SHP77 (cell line): ENCODE results near the gene AFAP1L2.

ENCODE experiments used
- DNase-seq, 2 experiments: peaks; one replicate each; lab custom pipeline; 2025; lab: John Stamatoyannopoulos, UW

Gene AFAP1L2

DNA sequence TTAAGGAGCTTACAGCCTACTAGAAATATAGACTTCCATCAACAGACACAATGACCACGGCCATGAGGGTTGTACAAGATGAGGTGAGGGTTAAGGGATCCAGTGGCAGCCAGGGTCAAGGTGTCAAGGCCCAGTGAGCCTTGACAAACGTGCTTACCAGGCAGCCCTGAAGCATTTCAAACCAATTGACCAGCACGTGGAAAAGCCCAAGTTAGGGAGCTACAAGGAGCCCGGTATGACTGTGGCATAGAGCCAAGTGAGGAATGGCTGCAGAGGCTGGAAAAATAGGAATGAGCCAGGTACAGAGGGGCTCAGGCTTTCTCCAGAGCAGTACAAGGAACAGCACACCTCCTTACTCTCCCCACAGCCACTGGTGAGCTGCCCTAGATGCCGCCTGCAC is 12.7 kb downstream of the AFAP1L2 start:
- DNase-seq: no peak

DNA sequence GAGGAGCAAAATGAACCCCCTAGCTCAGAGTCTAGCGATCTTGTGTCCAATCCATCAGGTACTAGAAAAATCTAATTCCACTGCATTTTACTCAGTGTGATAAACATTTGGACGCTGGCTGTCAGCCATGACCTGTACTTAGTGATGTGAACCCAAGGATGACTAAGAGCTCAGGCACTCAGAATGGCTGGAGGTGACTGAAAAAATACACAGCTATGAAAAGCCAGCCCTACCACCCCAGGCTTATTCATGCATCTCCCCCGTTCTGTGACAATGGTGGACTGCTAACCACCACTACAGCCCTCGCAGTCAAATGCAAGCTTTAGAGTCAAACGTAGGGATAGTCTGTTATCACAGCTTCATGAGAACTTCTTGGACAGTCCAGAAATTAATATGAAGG is 14.9 kb downstream of the AFAP1L2 start:
- no peak for DNase-seq

DNA sequence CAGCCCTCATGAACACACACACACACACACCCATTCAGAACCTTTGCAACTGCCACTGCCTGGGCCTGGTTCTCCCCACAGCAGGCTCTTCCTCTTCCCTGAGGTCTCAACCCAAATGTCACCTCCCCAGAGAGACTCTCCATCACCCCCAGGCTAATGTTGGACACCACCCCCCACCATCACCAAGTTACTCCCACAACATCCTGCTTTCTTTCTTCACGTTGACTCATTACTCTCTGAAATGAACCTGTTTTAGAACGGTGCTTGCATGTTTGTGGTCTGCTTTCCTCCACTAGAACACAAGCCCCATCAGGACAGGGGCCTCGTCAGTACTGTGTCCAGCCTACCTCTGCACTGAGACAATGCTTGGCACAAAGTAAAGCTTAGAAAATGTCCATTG is 16.0 kb downstream of the AFAP1L2 start:
- no peak for DNase-seq

DNA sequence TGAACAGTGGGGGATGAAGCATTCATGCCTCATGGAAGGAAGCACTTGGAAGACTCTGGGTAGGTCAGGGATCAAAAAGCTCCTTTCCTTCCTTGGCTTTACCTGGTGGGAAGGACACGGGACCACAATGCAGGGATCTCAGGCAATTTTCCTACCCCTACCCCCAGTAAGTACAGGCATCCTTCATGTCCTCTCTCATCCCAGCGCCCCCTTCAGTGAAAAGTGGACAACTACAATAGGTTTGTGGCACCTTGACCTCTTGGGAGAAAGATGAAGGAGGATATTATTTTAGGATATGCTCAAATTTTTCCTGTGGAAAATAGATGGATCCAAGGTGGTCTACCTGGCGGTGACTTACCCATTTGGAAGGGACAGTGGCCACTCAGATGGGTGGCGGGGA is 16.5 kb downstream of the AFAP1L2 start:
- no peak for DNase-seq

DNA sequence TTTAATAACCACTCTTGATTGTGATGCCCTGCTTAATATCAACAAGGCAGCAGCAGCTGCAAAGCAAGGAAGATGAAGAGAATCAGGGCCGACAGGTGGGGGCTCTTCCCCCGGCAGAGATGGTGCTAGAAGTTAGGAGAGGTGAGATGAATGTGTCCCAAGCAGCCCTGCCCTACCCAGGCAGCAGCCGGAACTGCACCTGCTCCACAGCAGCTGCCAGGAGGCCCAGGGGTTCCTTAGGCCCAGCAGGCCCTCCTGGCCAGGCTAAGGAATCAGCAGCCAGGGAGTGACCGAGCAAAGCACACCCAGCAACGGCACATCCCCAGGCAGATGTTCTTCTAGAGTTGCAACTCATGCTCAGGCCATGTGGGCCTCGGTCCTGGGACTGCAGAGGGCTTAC is 17.9 kb downstream of the AFAP1L2 start:
- peak in 1 of 2 experiments; percentile 5 for DNase-seq

DNA sequence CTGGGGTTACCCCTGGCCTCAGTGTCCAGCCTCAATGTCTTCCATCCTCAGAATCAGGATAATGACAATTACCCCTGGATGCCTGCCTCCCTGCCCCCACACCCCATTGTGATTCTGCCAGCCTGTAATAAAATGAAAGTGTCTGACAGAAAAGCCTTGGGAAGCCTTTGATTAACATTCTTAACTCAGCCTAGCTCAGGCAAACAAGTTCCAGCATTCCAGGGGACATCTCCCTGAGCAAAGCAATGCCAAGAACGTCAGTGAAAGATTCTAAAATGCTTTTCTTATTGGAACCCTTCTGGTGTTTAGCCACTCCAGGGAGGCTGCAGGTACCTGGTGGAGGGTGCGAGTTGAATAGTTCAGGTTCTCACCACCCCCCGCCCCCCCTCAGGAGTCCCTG is 18.7 kb downstream of the AFAP1L2 start:
- DNase-seq: no peak

DNA sequence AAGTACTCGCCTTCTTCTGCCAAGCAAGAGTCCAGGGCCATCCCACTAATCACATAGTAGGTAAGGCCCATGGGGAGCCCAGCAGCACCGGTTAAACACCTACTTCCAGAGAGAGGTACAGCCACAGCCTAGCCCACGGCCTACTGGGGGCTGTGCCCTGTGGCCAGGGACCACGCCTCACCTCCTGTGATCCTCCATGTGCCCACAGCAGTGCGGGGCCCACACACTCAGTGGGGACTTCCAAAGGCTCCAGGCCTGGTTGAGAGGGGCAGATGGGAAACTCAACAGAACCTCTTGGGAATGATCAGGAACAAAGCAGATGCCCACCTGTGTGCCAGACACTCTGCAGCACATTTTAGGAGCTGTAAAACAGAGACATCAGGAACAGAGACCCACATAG is 19.7 kb downstream of the AFAP1L2 start:
- no peak for DNase-seq

DNA sequence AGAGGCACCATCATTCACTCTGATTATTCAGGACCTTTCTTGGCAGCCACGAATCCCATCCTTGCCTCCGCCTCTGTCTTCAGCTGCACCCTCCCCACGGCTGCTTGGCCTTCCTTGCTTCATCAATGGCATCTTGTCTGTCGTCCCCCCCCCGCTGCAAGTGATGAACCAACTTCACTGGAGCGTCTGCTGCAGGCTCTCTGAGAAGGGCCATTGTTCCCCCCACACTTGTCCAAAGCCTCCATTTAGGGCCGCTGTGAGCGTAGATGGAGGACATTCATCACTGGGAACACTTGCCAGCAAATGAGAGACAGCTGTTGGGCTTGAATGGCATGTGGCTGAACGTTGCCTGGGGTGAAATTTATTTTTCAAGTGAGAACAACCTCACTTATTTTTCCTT is 20.1 kb downstream of the AFAP1L2 start:
- DNase-seq: no peak

DNA sequence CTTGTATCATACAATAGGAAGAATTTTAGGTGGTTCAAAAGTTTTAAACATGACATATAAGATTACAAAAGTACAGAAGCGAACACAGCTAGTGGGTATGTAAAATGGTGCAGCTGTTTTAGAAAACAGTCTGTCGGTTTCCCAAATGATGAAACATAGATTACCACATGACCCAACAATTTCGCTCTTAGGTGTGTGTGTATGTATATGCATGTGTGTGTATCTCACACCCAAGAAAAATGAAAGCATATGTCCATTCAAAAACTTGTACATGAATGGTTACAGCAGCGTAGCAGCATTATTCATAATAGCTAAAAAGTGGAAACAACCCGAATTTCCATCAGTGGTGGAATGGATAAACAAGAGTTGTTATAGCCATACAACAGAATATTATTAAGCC is 23.5 kb downstream of the AFAP1L2 start:
- no peak for DNase-seq

DNA sequence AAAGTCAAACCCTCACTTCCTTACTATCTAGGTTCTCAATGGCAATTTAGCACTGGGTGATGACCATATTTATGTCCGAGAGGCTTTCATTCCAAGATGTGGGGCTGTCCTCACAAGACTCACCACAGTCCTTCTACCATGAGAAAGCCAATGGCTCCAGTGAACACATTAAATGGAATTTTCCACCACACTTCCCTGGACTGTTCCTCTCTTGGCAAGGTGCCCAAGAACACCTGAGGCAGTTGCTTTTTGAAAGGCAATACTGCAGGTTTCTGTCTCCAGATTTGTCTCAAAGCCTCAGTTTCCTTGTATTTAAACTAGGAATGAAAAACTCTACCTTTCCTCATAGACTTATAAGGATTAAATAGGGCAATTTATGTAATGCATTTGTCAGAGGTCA is 24.2 kb downstream of the AFAP1L2 start:
- DNase-seq: no peak

DNA sequence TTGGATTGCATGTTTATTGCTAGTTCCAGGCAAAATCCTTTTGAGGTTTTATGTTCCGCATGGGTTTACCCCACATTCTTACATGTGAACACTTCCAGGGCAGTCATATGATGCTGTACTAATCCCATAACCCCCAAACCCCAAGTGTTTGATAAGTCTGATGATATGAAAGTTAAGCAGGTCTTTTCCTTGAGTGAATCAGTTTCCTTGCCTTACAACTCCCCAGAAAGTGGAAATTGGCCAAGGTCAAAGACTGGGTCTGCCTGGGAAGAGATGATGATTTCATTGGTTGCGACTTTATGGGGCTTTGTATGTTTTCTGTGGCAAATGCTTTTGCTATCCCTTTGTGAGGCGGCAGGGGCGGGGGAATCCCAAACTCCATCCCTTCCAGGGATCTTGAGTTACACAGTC is 24.7 kb downstream of the AFAP1L2 start:
- DNase-seq: no peak

DNA sequence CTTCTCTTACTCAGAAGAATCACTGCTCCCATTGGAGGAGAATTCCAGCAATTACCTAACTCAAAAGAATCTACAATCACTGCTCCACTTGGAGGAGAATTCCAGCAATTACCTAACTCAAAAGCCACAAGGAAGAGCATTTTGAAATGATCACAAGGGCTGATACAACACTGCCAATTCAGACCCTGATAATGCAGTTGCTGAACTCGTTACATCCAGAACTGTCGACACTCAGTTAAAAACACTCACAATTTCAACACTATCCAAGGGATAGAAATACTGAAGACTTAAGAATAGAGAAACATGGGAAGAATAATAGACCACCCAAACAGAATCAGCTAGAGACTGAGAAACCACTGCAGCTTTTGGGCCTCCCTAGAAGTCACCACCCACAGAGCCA is 27.8 kb downstream of the AFAP1L2 start:
- no peak for DNase-seq

DNA sequence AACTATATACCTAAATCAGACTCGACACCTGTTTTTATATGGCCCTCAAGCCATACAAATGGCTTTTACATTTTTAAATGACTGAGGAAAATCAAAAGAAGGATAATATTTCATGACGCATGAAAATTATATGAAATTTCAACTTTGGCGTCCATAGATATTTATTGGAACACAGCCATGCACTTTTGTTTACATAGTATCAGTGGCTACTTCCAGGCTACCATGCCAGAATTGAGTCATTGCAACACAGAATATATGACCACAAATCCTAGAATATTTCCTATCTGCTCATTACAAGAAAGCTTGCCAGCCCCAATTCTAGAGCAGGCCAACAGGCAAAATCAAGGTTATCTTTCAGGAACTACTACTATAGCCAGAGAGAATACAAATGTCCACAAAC is 29.3 kb downstream of the AFAP1L2 start:
- DNase-seq: no peak

DNA sequence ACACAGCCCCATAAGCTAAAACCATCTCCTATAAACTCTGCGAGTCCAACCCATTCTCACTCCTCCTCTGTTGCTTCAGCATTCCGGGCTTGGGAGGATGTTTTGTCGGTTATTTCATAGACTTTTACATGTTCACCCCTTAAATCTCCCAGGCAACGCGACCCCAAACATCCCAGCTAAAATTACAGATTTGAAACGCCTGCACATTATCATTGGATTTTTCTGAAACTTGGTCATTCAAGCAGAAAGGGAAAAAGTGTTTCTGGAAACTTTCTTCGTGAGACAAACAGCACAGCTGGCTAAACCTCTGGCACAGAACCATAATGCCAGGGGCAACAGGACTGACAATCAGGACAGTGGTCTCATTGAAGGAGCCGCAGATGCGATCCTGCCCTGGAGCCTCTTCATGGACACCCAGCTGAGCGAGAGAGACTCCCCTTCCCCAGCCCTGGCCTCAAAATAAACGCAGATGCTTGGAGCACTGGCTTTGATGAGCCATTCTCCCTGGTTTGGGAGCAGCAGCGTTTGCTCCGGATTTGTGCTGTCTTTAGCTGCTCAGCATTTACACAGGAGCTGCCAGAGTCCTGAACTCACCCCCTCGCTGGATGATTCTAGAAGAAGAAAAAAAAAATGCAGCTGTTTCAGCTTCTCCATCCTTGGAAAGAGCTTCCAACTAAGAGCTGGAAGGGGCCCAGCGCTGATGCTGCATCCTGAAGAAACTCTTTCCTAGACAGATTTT is 30.1 kb downstream of the AFAP1L2 start:
- DNase-seq: no peak

DNA sequence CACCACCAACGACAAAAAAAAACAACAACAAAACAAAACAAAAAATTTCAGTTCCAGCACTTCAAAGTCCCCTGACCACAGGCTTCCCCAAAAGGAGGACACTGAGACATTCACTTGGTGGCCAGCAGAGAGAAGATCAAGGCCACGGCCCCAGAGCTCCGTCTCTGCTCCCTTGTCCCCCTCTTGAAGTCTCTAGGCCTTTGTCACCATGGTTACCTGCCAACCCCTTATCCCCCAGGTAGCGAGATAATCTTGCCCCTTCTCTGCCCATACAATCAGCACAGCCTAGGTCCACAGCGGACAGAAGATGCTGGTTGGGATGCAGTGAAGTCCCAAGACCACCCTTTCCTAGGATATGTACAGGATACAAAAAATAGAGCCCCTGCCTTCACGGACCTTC is 30.7 kb downstream of the AFAP1L2 start:
- DNase-seq: no peak

DNA sequence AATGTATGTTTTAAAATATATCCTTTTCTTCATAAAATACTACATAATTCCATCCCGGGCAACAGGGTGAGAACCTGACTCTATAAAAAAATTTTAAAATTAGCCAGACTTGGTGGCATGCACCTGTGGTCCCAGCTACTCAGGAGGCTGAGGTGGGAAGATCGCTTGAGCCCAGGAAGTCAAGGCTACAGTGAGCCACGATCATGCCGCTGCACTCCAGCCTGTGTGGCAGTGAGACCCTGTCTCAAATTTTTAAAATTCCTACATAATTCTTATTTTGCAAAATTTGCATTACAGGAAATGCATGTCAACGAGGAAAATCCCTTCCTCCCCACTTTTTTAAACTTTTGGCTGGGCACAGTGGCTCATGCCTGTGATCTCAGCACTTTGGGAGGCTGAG is 31.3 kb downstream of the AFAP1L2 start:
- no peak for DNase-seq

DNA sequence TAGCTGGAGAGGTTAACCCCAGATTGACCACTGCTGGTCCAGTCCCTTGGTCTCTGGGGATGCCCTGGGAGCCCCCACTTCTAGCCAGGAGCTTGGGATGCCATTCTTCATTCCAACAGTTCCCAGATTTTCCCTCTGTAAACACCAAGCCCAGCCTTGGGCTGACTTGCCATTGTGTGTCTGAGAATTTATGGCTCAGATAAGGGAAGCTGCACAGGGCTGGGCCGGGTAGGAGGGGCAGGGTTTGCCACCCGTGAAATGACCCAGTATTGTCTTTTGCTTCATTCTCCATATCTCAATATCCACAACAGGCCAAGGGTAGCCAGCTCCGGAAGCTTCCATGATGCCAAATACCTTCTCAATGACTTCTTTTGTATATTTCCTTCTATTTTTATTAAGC is 32.1 kb downstream of the AFAP1L2 start:
- DNase-seq: no peak

DNA sequence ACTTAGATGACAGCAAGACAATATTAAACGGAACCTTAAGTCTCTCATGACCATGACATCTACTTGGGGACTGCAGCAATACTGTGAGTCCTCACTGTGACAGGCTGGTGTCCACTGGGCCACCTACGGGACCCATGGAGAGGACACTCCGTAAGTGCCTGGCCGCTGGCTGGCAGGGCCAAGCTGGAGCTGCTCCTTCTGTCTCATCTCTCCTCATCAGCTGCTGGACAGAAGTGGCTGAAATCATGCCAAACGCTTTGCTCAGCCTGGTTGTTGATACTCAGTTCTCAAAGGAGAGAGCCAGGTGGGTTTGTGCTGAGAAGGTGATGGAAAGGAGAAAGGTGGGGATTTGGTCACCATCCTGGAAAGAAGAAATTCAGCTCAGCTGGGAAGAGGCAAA is 33.3 kb downstream of the AFAP1L2 start:
- DNase-seq: no peak

DNA sequence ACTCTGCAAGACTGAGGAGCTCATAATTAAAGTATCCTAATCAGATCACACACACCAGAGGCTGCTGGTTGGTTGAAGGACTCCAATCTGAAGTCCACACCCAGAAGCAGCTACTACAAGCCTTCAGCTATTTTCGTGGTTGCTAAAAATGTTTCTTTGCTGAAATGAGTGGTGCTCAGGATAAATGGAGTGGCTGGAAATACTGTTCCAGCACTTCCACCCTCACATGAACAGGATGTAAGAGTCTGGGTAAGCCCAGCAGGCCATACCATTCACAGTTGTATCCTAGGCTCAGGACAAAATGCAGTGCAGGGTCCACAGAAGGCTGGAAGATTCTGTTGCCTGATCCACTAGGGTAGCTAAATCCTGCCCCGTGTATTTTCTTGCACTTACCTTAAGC is 34.1 kb downstream of the AFAP1L2 start:
- DNase-seq: no peak

DNA sequence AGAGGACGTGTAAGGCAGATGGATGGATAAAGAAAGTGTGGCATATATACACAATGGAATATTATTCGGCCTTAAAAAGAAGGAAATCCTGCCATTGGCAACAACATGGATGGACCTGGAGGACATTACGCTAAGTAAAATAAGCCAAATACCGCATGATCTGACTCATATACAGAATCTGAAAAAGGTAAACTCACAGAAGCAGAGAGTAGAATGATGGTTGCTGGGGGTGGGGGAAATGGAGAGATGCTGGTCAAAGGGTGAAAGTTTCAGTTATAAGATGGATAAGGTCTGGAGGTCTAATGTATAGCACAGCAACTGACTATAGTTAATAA is 36.3 kb downstream of the AFAP1L2 start:
- no peak for DNase-seq

DNA sequence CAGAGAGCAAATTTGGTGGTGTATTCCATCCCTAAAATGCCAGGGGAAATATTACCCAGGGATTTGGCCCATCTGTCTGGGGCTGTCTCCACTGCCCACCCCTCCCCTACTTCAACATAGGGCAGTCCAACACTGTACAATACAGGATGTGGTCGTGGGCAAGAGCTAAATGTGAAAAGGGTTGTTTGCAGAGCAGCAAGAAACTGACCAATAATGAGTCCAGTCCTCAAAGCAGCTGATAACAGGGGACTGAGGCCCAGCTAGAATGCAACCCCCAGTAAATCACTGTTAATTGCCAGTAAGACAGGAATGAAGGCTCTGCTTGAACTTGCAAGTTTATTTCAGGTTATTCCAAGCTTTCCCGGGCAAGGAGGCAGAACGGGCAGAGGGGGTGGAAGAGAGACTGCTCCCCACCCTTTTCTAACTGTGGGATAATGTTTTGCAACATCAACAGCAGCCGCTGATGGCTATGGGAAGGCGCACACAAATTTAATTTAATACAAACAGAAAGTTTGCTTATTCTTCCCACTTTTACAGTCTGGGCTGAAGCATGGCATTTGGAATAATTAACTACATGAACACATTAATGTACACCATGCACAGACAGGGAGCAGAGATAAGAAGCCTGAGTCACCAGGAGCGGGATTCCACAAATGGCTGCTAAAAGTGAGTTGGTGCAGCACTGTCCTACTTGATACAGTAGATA is 36.8 kb downstream of the AFAP1L2 start:
- no peak for DNase-seq

DNA sequence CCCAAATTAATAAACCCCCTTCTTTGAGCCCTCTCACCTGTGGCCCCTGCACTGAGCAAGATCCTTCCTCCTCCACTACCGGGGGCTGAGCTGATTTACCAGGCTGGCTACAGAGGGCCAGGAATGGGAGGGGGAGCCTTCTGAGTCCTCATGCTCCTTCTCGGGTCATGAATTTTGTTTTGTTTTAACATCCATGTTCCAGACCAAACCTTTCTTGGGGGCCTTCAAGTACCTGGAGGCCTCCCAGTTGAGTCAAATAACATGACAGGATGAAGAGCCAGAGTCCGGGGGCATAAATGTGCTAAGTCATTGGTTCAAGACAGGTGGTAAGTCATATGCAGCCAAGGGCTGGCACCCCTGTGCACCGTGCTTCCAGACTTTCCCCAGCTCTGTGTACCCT is 39.6 kb downstream of the AFAP1L2 start:
- DNase-seq: no peak

DNA sequence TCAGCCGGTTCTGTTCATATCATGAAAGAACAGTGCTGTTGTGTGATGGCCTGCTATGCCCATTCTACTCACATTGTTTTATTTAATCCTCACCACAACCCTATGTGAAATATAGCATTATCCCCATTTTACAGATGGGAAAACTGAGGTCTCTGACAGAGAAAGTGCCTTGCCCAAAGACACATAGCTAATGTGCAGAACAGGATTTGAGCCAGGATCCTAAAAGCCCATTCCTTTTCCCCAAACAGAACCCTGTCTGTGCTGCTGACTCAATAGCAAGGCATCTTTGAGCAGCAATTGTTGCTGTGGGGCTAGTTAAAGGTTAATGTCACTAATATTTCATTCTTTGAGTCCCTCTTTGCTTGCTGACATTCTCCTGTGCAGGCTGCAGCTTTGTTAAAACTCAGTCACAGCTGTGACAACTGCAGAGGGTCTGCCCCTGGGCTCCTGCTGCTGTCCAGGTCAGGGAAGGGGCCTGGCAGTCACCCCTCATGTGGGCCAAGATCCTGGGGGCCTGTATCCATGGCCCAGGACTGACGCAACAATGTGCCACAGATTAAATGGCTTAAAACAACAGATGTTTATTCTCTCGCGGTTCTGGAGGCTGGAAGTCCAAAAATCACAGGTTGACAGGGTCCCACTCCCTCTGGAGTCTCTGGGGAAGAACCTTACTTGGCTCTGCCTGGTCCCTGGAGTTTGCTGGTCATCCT is 40.4 kb downstream of the AFAP1L2 start:
- no peak for DNase-seq
